H1 (cell line): ENCODE results near the gene ANO6. TPM values are rescaled to one million over a fixed set of nuclear protein-coding genes. Genes with fewer than 3 reads are reported as not detected.

Experiments used
- CTCF ChIA-PET: fragments of 300-600 bp; sonication (Branson Sonifier 250); formaldehyde crosslinking; loops from one replicate; lab custom pipeline; 2021; ENCODE audit not compliant: partially characterized antibody; lab: Charles Lee
- POLR2A ChIA-PET: fragments of 300-600 bp; sonication (Branson Sonifier 250); formaldehyde crosslinking; loops from one replicate; lab custom pipeline; 2021; ENCODE audit warnings: inconsistent platforms; ENCODE audit not compliant: partially characterized antibody; lab: Charles Lee
- DNase-seq, 2 experiments: peaks; one replicate each; pipeline versions ENCODE4 v3.0.0 to v3.0.0-alpha.2; 2010 to 2022; ENCODE audit warnings: low spot score in 2 of 2, low read depth in 1 of 2, mixed read lengths in 1 of 2
- FAIRE-seq: peaks from 2 replicates; lab custom pipeline; 2011; peaks lifted over from hg19 to GRCh38; lab: Jason Lieb, UNC
- H2AFZ ChIP-seq: 2 replicates; pipeline ENCODE4 v1.8.1; 2012; ENCODE audit warnings: low read length, inconsistent platforms
- H2AK5ac ChIP-seq: 2 replicates; pipeline ENCODE4 v1.6.1; 2013; ENCODE audit warnings: low read depth, low read length
- H2BK120ac ChIP-seq: replicated peaks from 2 replicates; pipeline ENCODE3; 2013; ENCODE audit warnings: low read depth, low read length, inconsistent platforms
- H2BK12ac ChIP-seq: 2 replicates; pipeline ENCODE4 v1.6.1; 2013; ENCODE audit warnings: low read depth, low read length
- H2BK15ac ChIP-seq: 2 replicates; pipeline ENCODE4 v1.6.1; 2013; ENCODE audit warnings: low read length
- H2BK20ac ChIP-seq: 2 replicates; pipeline ENCODE4 v1.6.1; 2013; ENCODE audit warnings: low read length
- H2BK5ac ChIP-seq: 2 replicates; pipeline ENCODE4 v1.6.1; 2013; ENCODE audit warnings: low read depth, low read length
- H3K14ac ChIP-seq: 2 replicates; pipeline ENCODE4 v1.6.1; 2013; ENCODE audit warnings: inconsistent platforms; ENCODE audit not compliant: insufficient read length
- H3K18ac ChIP-seq: 2 replicates; pipeline ENCODE4 v1.6.1; 2013; ENCODE audit warnings: low read length; ENCODE audit errors: extremely low read depth
- H3K23ac ChIP-seq: 2 replicates; pipeline ENCODE4 v1.6.1; 2013; ENCODE audit warnings: inconsistent platforms; ENCODE audit not compliant: insufficient read length
- H3K23me2 ChIP-seq: 2 replicates; pipeline ENCODE4 v1.6.1; 2013; ENCODE audit warnings: low read depth, low read length
- H3K27ac ChIP-seq: 2 replicates; pipeline ENCODE4 v1.6.1; 2011; ENCODE audit warnings: low read depth, low read length, inconsistent platforms
- H3K27me3 ChIP-seq, 4 experiments: replicated peaks in 1 of 4; 1 replicate in 1 of 4; 2 replicates in 3 of 4; pipeline versions ENCODE4 v1.6.1 to v1.8.1; 2011 to 2013; ENCODE audit warnings: low read length in 3 of 4, mild to moderate bottlenecking in 3 of 4, inconsistent platforms in 2 of 4, mixed read lengths in 2 of 4, moderate library complexity in 1 of 4; ENCODE audit not compliant: control insufficient read depth in 3 of 4, insufficient read depth in 3 of 4; ENCODE audit errors: extremely low read depth in 1 of 4
- H3K36me3 ChIP-seq, 4 experiments: 2 replicates each; pipeline versions ENCODE4 v1.6.1 to v1.8.1; 2011 to 2013; ENCODE audit warnings: mild to moderate bottlenecking in 4 of 4, low read length in 3 of 4, moderate library complexity in 2 of 4, control low read depth in 1 of 4, inconsistent platforms in 1 of 4; ENCODE audit not compliant: insufficient read depth in 4 of 4, control insufficient read depth in 2 of 4
- H3K4ac ChIP-seq: replicated peaks from 2 replicates; pipeline ENCODE3; 2013; ENCODE audit warnings: low read length, low read depth, mixed read lengths, inconsistent platforms; ENCODE audit not compliant: insufficient read length
- H3K4me1 ChIP-seq, 4 experiments: replicated peaks in 1 of 4; 1 replicate in 1 of 4; 2 replicates in 3 of 4; pipeline versions ENCODE4 v1.6.1 to v1.8.1; 2011 to 2013; ENCODE audit warnings: low read length in 3 of 4, inconsistent platforms in 2 of 4, mixed read lengths in 1 of 4; ENCODE audit not compliant: insufficient read depth in 4 of 4, control insufficient read depth in 3 of 4
- H3K4me2 ChIP-seq, 2 experiments: 2 replicates each; pipeline versions ENCODE4 v1.6.1 to v1.8.1; 2011 to 2013; ENCODE audit warnings: low read depth in 2 of 2, low read length in 2 of 2, control low read depth in 1 of 2, inconsistent platforms in 1 of 2, mild to moderate bottlenecking in 1 of 2; ENCODE audit not compliant: insufficient read depth in 1 of 2
- H3K4me3 ChIP-seq, 4 experiments: fragments of 200-600, 300-600 bp in 1 of 4; sonication (generic), shearing (Covaris generic), sonication (Bioruptor Twin) in 1 of 4; 2 replicates each; pipeline versions ENCODE4 v1.5.1 to v1.8.1; 2011 to 2016; ENCODE audit warnings: low read length in 4 of 4, low read depth in 3 of 4, control low read depth in 2 of 4, inconsistent platforms in 2 of 4, mild to moderate bottlenecking in 2 of 4, mixed read lengths in 1 of 4, moderate library complexity in 1 of 4; ENCODE audit not compliant: insufficient read depth in 2 of 4; ENCODE audit errors: extremely low read depth in 1 of 4
- H3K56ac ChIP-seq: replicated peaks from 2 replicates; pipeline ENCODE3; 2013; ENCODE audit warnings: low read depth, mild to moderate bottlenecking, mixed read lengths, low read length, inconsistent platforms; ENCODE audit not compliant: insufficient read length
- H3K79me1 ChIP-seq: 2 replicates; pipeline ENCODE4 v1.6.1; 2013; ENCODE audit warnings: low read depth, low read length, control low read depth
- H3K79me2 ChIP-seq, 2 experiments: 2 replicates each; pipeline versions ENCODE4 v1.6.1 to v1.8.1; 2012 to 2013; ENCODE audit warnings: low read length in 2 of 2, mild to moderate bottlenecking in 2 of 2, inconsistent platforms in 1 of 2; ENCODE audit not compliant: insufficient read depth in 2 of 2, control insufficient read depth in 1 of 2
- H3K9ac ChIP-seq, 4 experiments: replicated peaks in 1 of 4; 1 replicate in 1 of 4; 2 replicates in 3 of 4; pipeline versions ENCODE4 v1.6.1 to v1.8.1; 2011 to 2013; ENCODE audit warnings: low read depth in 3 of 4, low read length in 3 of 4, control low read depth in 2 of 4, mild to moderate bottlenecking in 2 of 4, moderate library complexity in 2 of 4, inconsistent platforms in 1 of 4; ENCODE audit errors: extremely low read depth in 1 of 4
- H3K9me3 ChIP-seq, 2 experiments: 2 replicates each; pipeline versions ENCODE4 v1.6.1 to v1.8.1; 2012 to 2013; ENCODE audit warnings: mild to moderate bottlenecking in 2 of 2, moderate library complexity in 2 of 2, control low read depth in 1 of 2, inconsistent platforms in 1 of 2, low read depth in 1 of 2, low read length in 1 of 2, mixed read lengths in 1 of 2; ENCODE audit not compliant: insufficient read depth in 2 of 2
- H4K20me1 ChIP-seq, 2 experiments: replicated peaks in 1 of 2; 2 replicates each; pipeline versions ENCODE3 to v1.8.1; 2011 to 2013; ENCODE audit warnings: inconsistent platforms in 2 of 2, low read length in 2 of 2, mild to moderate bottlenecking in 1 of 2; ENCODE audit not compliant: insufficient read depth in 2 of 2, control insufficient read depth in 1 of 2
- H4K5ac ChIP-seq: 2 replicates; pipeline ENCODE4 v1.6.1; 2013; ENCODE audit warnings: low read length, low read depth, mixed read lengths, inconsistent platforms; ENCODE audit not compliant: insufficient read length
- H4K8ac ChIP-seq: 2 replicates; pipeline ENCODE4 v1.8.0; 2013; ENCODE audit warnings: mild to moderate bottlenecking, moderate library complexity, low read length, inconsistent platforms; ENCODE audit not compliant: insufficient read depth; ENCODE audit errors: extremely low read depth
- H4K91ac ChIP-seq: replicated peaks from 2 replicates; pipeline ENCODE3; 2013; ENCODE audit warnings: low read length, mixed read lengths, inconsistent platforms; ENCODE audit not compliant: insufficient read length
- FOSL1 ChIP-seq: IDR thresholded peaks from 2 replicates; pipeline ENCODE4 v1.6.1; 2011; ENCODE audit warnings: mild to moderate bottlenecking, low read depth, low read length, moderate library complexity; ENCODE audit not compliant: insufficient read depth
- MAFK ChIP-seq: IDR thresholded peaks from 2 replicates; pipeline ENCODE4 v1.6.1; 2012; ENCODE audit warnings: low read depth, mild to moderate bottlenecking, improper control_type of control experiment, low read length
- TAF1 ChIP-seq: IDR thresholded peaks from 2 replicates; pipeline ENCODE4 v1.6.1; 2011; ENCODE audit warnings: mild to moderate bottlenecking, low read depth, low read length
- WGBS, 2 experiments: shearing (Covaris generic) in 1 of 2; methylation state at CpG; one replicate each; pipeline versions ENCODE4 v1.1.6 to v1.1.7; 2013 to 2015; ENCODE audit warnings: low lambda C conversion rate in 2 of 2, mixed read lengths in 2 of 2, inconsistent platforms in 1 of 2, low coverage in 1 of 2, missing lambda C conversion rate in 1 of 2; ENCODE audit not compliant: insufficient replicate concordance in 2 of 2, insufficient coverage in 1 of 2, insufficient read length in 1 of 2; ENCODE audit errors: extremely low coverage in 1 of 2, missing lambda C conversion rate in 1 of 2; 5-methylcytosine and 5-hydroxymethylcytosine counted together
- polyA plus RNA-seq, 7 experiments: library from polyadenylated mRNA; depleted of rRNA in 3 of 7; stranded (reverse) in 5 of 7; unstranded in 2 of 7; fragments of >200 nt in 5 of 7; fragments of 200-250 nt in 2 of 7; gene quantifications; 1 replicate in 5 of 7; 2 replicates in 1 of 7; 4 replicates in 1 of 7; pipeline versions ENCODE4 v1.2.1 to v1.2.3, GENCODE V29; 2011 to 2013; ENCODE audit warnings: missing spikeins in 2 of 7, mixed read lengths in 2 of 7
- total RNA-seq: library from RNA; stranded (reverse); fragmentation: NEBNext Ultra II Directional; extraction: Animal tissue kit (Norgen Biotek cat#: 25700); gene quantifications from 2 replicates; pipeline ENCODE4 v1.2.1, GENCODE V29; 2021

Gene ANO6
- total and polyA plus RNA-seq, 2 of the 8 experiments (the other 6 are each of a cell fraction or from before 2014, with no cell fraction given), result 15.1 to 39.7 TPM

- 92% methylated on average over 1 of the region's 1 CpG; no CpG with 5 or more reads in 1 of the 2 experiments for WGBS, 2 experiments
- Histone ChIP-seq H2BK20ac (no peak overlapping the region), H3K9ac (no peak overlapping the region), H3K27me3 (no peaks in the 10 kb centered on the region), H3K9me3 (no peaks in the 10 kb centered on the region), H3K27ac (no peak overlapping the region), H2BK5ac (no peak overlapping the region), H4K91ac (no peak overlapping the region), H2BK15ac (no peak overlapping the region), H3K36me3 (no peaks in the 10 kb centered on the region), H3K4ac (no peak overlapping the region), H3K18ac (no peak overlapping the region), H3K56ac (no peak overlapping the region), H3K14ac (no peak overlapping the region), H3K23ac (no peak overlapping the region), H2AK5ac (no peak overlapping the region), H3K4me2 (no peak overlapping the region), H3K79me2 (peaks cover 0 to 42% of the 10 kb centered on the region in 2 experiments; a peak in 2 of 4 replicates), H3K23me2 (no peaks in the 10 kb centered on the region), H2BK12ac (no peak overlapping the region), H4K20me1 (peaks cover 2% of the 10 kb centered on the region in 2 experiments), H2AFZ (no peak overlapping the region), H2BK120ac (no peak overlapping the region), H3K4me1 (peaks cover 0 to 8% (median under 1%) of the 10 kb centered on the region in 4 experiments; a peak in 2 of 7 replicates), H4K8ac (no peak overlapping the region), H4K5ac (no peak overlapping the region), H3K4me3 (no peak overlapping the region), H3K79me1 (peaks cover 2% of the 10 kb centered on the region)
- FAIRE-seq (no peak), DNase-seq (no peak)
- ChIA-PET POLR2A (interaction anchor here (1.0 kb wide), 1 partner anchor 57 kb away, joined by 4 read pairs; no protein-coding TSS in a partner anchor), CTCF (interaction anchor here (1.0 kb wide), 1 partner anchor 40 kb away, joined by 3 read pairs; no protein-coding TSS in a partner anchor)
- TF ChIP-seq FOSL1 (no peak), TAF1 (no peak), MAFK (no peak)
Observed at GRCh38 chr12:45273717-45274271, 57.9 kb downstream of the ANO6 start.
